H1 (cell line): Measurements from ENCODE around the gene ATAD5. TPM values are rescaled to one million over a fixed set of nuclear protein-coding genes. Genes with fewer than 3 reads are reported as not detected.

ENCODE experiments used
- CTCF ChIA-PET: fragments of 300-600 bp; sonication (Branson Sonifier 250); formaldehyde crosslinking; loops from one replicate; lab custom pipeline; 2021; ENCODE audit not compliant: partially characterized antibody; lab: Charles Lee
- POLR2A ChIA-PET: fragments of 300-600 bp; sonication (Branson Sonifier 250); formaldehyde crosslinking; loops from one replicate; lab custom pipeline; 2021; ENCODE audit warnings: inconsistent platforms; ENCODE audit not compliant: partially characterized antibody; lab: Charles Lee
- DNase-seq, 2 experiments: peaks; one replicate each; pipeline versions ENCODE4 v3.0.0 to v3.0.0-alpha.2; 2010 to 2022; ENCODE audit warnings: low spot score in 2 of 2, low read depth in 1 of 2, mixed read lengths in 1 of 2
- FAIRE-seq: peaks from 2 replicates; lab custom pipeline; 2011; peaks lifted over from hg19 to GRCh38; lab: Jason Lieb, UNC
- H2AFZ ChIP-seq: 2 replicates; pipeline ENCODE4 v1.8.1; 2012; ENCODE audit warnings: low read length, inconsistent platforms
- H2AK5ac ChIP-seq: 2 replicates; pipeline ENCODE4 v1.6.1; 2013; ENCODE audit warnings: low read depth, low read length
- H2BK120ac ChIP-seq: replicated peaks from 2 replicates; pipeline ENCODE3; 2013; ENCODE audit warnings: low read depth, low read length, inconsistent platforms
- H2BK12ac ChIP-seq: 2 replicates; pipeline ENCODE4 v1.6.1; 2013; ENCODE audit warnings: low read depth, low read length
- H2BK15ac ChIP-seq: 2 replicates; pipeline ENCODE4 v1.6.1; 2013; ENCODE audit warnings: low read length
- H2BK20ac ChIP-seq: 2 replicates; pipeline ENCODE4 v1.6.1; 2013; ENCODE audit warnings: low read length
- H2BK5ac ChIP-seq: 2 replicates; pipeline ENCODE4 v1.6.1; 2013; ENCODE audit warnings: low read depth, low read length
- H3K14ac ChIP-seq: 2 replicates; pipeline ENCODE4 v1.6.1; 2013; ENCODE audit warnings: inconsistent platforms; ENCODE audit not compliant: insufficient read length
- H3K18ac ChIP-seq: 2 replicates; pipeline ENCODE4 v1.6.1; 2013; ENCODE audit warnings: low read length; ENCODE audit errors: extremely low read depth
- H3K23ac ChIP-seq: 2 replicates; pipeline ENCODE4 v1.6.1; 2013; ENCODE audit warnings: inconsistent platforms; ENCODE audit not compliant: insufficient read length
- H3K23me2 ChIP-seq: 2 replicates; pipeline ENCODE4 v1.6.1; 2013; ENCODE audit warnings: low read depth, low read length
- H3K27ac ChIP-seq: 2 replicates; pipeline ENCODE4 v1.6.1; 2011; ENCODE audit warnings: low read depth, low read length, inconsistent platforms
- H3K27me3 ChIP-seq, 4 experiments: replicated peaks in 1 of 4; 1 replicate in 1 of 4; 2 replicates in 3 of 4; pipeline versions ENCODE4 v1.6.1 to v1.8.1; 2011 to 2013; ENCODE audit warnings: low read length in 3 of 4, mild to moderate bottlenecking in 3 of 4, inconsistent platforms in 2 of 4, mixed read lengths in 2 of 4, moderate library complexity in 1 of 4; ENCODE audit not compliant: control insufficient read depth in 3 of 4, insufficient read depth in 3 of 4; ENCODE audit errors: extremely low read depth in 1 of 4
- H3K36me3 ChIP-seq, 4 experiments: 2 replicates each; pipeline versions ENCODE4 v1.6.1 to v1.8.1; 2011 to 2013; ENCODE audit warnings: mild to moderate bottlenecking in 4 of 4, low read length in 3 of 4, moderate library complexity in 2 of 4, control low read depth in 1 of 4, inconsistent platforms in 1 of 4; ENCODE audit not compliant: insufficient read depth in 4 of 4, control insufficient read depth in 2 of 4
- H3K4ac ChIP-seq: replicated peaks from 2 replicates; pipeline ENCODE3; 2013; ENCODE audit warnings: low read length, low read depth, mixed read lengths, inconsistent platforms; ENCODE audit not compliant: insufficient read length
- H3K4me1 ChIP-seq, 4 experiments: replicated peaks in 1 of 4; 1 replicate in 1 of 4; 2 replicates in 3 of 4; pipeline versions ENCODE4 v1.6.1 to v1.8.1; 2011 to 2013; ENCODE audit warnings: low read length in 3 of 4, inconsistent platforms in 2 of 4, mixed read lengths in 1 of 4; ENCODE audit not compliant: insufficient read depth in 4 of 4, control insufficient read depth in 3 of 4
- H3K4me2 ChIP-seq, 2 experiments: 2 replicates each; pipeline versions ENCODE4 v1.6.1 to v1.8.1; 2011 to 2013; ENCODE audit warnings: low read depth in 2 of 2, low read length in 2 of 2, control low read depth in 1 of 2, inconsistent platforms in 1 of 2, mild to moderate bottlenecking in 1 of 2; ENCODE audit not compliant: insufficient read depth in 1 of 2
- H3K4me3 ChIP-seq, 4 experiments: fragments of 200-600, 300-600 bp in 1 of 4; sonication (generic), shearing (Covaris generic), sonication (Bioruptor Twin) in 1 of 4; 2 replicates each; pipeline versions ENCODE4 v1.5.1 to v1.8.1; 2011 to 2016; ENCODE audit warnings: low read length in 4 of 4, low read depth in 3 of 4, control low read depth in 2 of 4, inconsistent platforms in 2 of 4, mild to moderate bottlenecking in 2 of 4, mixed read lengths in 1 of 4, moderate library complexity in 1 of 4; ENCODE audit not compliant: insufficient read depth in 2 of 4; ENCODE audit errors: extremely low read depth in 1 of 4
- H3K56ac ChIP-seq: replicated peaks from 2 replicates; pipeline ENCODE3; 2013; ENCODE audit warnings: low read depth, mild to moderate bottlenecking, mixed read lengths, low read length, inconsistent platforms; ENCODE audit not compliant: insufficient read length
- H3K79me1 ChIP-seq: 2 replicates; pipeline ENCODE4 v1.6.1; 2013; ENCODE audit warnings: low read depth, low read length, control low read depth
- H3K79me2 ChIP-seq, 2 experiments: 2 replicates each; pipeline versions ENCODE4 v1.6.1 to v1.8.1; 2012 to 2013; ENCODE audit warnings: low read length in 2 of 2, mild to moderate bottlenecking in 2 of 2, inconsistent platforms in 1 of 2; ENCODE audit not compliant: insufficient read depth in 2 of 2, control insufficient read depth in 1 of 2
- H3K9ac ChIP-seq, 4 experiments: replicated peaks in 1 of 4; 1 replicate in 1 of 4; 2 replicates in 3 of 4; pipeline versions ENCODE4 v1.6.1 to v1.8.1; 2011 to 2013; ENCODE audit warnings: low read depth in 3 of 4, low read length in 3 of 4, control low read depth in 2 of 4, mild to moderate bottlenecking in 2 of 4, moderate library complexity in 2 of 4, inconsistent platforms in 1 of 4; ENCODE audit errors: extremely low read depth in 1 of 4
- H3K9me3 ChIP-seq, 2 experiments: 2 replicates each; pipeline versions ENCODE4 v1.6.1 to v1.8.1; 2012 to 2013; ENCODE audit warnings: mild to moderate bottlenecking in 2 of 2, moderate library complexity in 2 of 2, control low read depth in 1 of 2, inconsistent platforms in 1 of 2, low read depth in 1 of 2, low read length in 1 of 2, mixed read lengths in 1 of 2; ENCODE audit not compliant: insufficient read depth in 2 of 2
- H4K20me1 ChIP-seq, 2 experiments: replicated peaks in 1 of 2; 2 replicates each; pipeline versions ENCODE3 to v1.8.1; 2011 to 2013; ENCODE audit warnings: inconsistent platforms in 2 of 2, low read length in 2 of 2, mild to moderate bottlenecking in 1 of 2; ENCODE audit not compliant: insufficient read depth in 2 of 2, control insufficient read depth in 1 of 2
- H4K5ac ChIP-seq: 2 replicates; pipeline ENCODE4 v1.6.1; 2013; ENCODE audit warnings: low read length, low read depth, mixed read lengths, inconsistent platforms; ENCODE audit not compliant: insufficient read length
- H4K8ac ChIP-seq: 2 replicates; pipeline ENCODE4 v1.8.0; 2013; ENCODE audit warnings: mild to moderate bottlenecking, moderate library complexity, low read length, inconsistent platforms; ENCODE audit not compliant: insufficient read depth; ENCODE audit errors: extremely low read depth
- H4K91ac ChIP-seq: replicated peaks from 2 replicates; pipeline ENCODE3; 2013; ENCODE audit warnings: low read length, mixed read lengths, inconsistent platforms; ENCODE audit not compliant: insufficient read length
- HDAC2 ChIP-seq, 2 experiments: fragments of 300-600 bp in 1 of 2; sonication (generic) in 1 of 2; IDR thresholded peaks; 2 replicates each; pipeline ENCODE4 v1.6.1; 2011 to 2012; ENCODE audit warnings: low read depth in 2 of 2, low read length in 2 of 2, mild to moderate bottlenecking in 2 of 2, moderate library complexity in 2 of 2, borderline replicate concordance in 1 of 2, inconsistent platforms in 1 of 2
- JUN ChIP-seq: IDR thresholded peaks from 2 replicates; pipeline ENCODE4 v1.6.1; 2011; ENCODE audit warnings: low read depth, mild to moderate bottlenecking, improper control_type of control experiment, low read length
- SAP30 ChIP-seq: fragments of 300-600 bp; sonication (generic); IDR thresholded peaks from 2 replicates; pipeline ENCODE4 v1.7.1; 2012; ENCODE audit warnings: low read length, moderate library complexity, mild to moderate bottlenecking, inconsistent platforms; ENCODE audit not compliant: insufficient read depth, insufficient replicate concordance
- SIRT6 ChIP-seq: IDR thresholded peaks from one replicate; pipeline ENCODE4 v1.7.1; 2012; ENCODE audit warnings: low read length, inconsistent platforms
- SP2 ChIP-seq: IDR thresholded peaks from 2 replicates; pipeline ENCODE4 v1.6.1; 2012; ENCODE audit warnings: mild to moderate bottlenecking, low read length, inconsistent platforms
- WGBS, 2 experiments: shearing (Covaris generic) in 1 of 2; methylation state at CpG; one replicate each; pipeline versions ENCODE4 v1.1.6 to v1.1.7; 2013 to 2015; ENCODE audit warnings: low lambda C conversion rate in 2 of 2, mixed read lengths in 2 of 2, inconsistent platforms in 1 of 2, low coverage in 1 of 2, missing lambda C conversion rate in 1 of 2; ENCODE audit not compliant: insufficient replicate concordance in 2 of 2, insufficient coverage in 1 of 2, insufficient read length in 1 of 2; ENCODE audit errors: extremely low coverage in 1 of 2, missing lambda C conversion rate in 1 of 2; 5-methylcytosine and 5-hydroxymethylcytosine counted together
- polyA plus RNA-seq, 7 experiments: library from polyadenylated mRNA; depleted of rRNA in 3 of 7; stranded (reverse) in 5 of 7; unstranded in 2 of 7; fragments of >200 nt in 5 of 7; fragments of 200-250 nt in 2 of 7; gene quantifications; 1 replicate in 5 of 7; 2 replicates in 1 of 7; 4 replicates in 1 of 7; pipeline versions ENCODE4 v1.2.1 to v1.2.3, GENCODE V29; 2011 to 2013; ENCODE audit warnings: missing spikeins in 2 of 7, mixed read lengths in 2 of 7
- total RNA-seq: library from RNA; stranded (reverse); fragmentation: NEBNext Ultra II Directional; extraction: Animal tissue kit (Norgen Biotek cat#: 25700); gene quantifications from 2 replicates; pipeline ENCODE4 v1.2.1, GENCODE V29; 2021
- TF ChIP-seq, protein P1 (sequence below): IDR thresholded peaks from 2 replicates; pipeline ENCODE4 v1.6.1; 2011; ENCODE audit warnings: low read length, improper control_type of control experiment
- TF ChIP-seq, protein P2 (sequence below), 3 experiments: IDR thresholded peaks; 1 replicate in 2 of 3; 2 replicates in 1 of 3; pipeline versions ENCODE4 v1.5.1 to v1.6.1; 2011; ENCODE audit warnings: low read length in 3 of 3, mild to moderate bottlenecking in 3 of 3, inconsistent platforms in 2 of 3, low read depth in 1 of 3, moderate library complexity in 1 of 3; ENCODE audit not compliant: insufficient read depth in 1 of 3; ENCODE audit errors: control extremely low read depth in 1 of 3

ATAD5 gene
- total and polyA plus RNA-seq, 2 of the 8 experiments (the other 6 are each of a cell fraction or from before 2014, with no cell fraction given), result 3.5 to 30.0 TPM

DNA sequence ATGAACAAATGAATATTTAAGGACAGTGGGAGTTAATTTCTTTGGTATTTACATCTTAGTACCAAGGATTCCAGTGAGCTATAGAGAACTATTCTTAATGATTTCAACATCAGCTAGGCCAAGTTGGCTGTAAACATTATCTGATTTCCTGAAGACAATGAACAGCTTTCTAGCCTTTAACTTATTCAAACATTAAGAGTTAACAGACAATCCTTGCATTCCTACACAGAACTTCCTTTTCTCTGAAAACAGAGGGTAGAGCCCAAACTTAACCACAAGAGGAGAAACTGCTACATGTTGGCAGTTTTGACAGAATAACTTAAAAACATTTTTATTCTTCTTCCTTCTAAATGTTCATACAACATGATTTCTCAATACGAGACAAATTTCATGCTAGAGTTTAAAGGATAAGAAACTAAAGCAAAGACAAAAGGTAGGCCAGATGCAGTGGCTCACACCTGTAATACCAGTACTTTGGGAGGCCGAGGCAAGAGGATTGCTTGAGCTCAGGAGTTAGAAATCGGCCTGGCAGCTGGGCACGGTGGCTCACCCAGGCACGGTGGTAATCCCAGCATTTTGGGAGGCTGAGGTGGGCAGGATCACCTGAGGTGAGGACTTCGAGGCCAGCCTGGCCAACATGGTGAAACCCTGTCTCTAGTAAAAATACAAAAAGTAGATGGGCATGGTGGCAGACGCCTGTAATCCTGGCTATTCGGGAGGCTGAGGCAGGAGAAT lies 11.6 kb upstream of the ATAD5 start:
- Histone ChIP-seq H3K9ac (no peak overlapping the region), H4K20me1 (peaks cover 1 to 4% of the 10 kb centered on the region in 2 experiments), H2BK20ac (no peak overlapping the region), H4K91ac (no peak overlapping the region), H3K18ac (no peak overlapping the region), H3K79me2 (peaks cover 0 to 66% of the 10 kb centered on the region in 2 experiments; a peak in 2 of 4 replicates), H3K4me1 (peaks cover 0 to 3% (median 3%) of the 10 kb centered on the region in 4 experiments; a peak in 4 of 7 replicates), H3K14ac (no peak overlapping the region), H3K27me3 (no peaks in the 10 kb centered on the region), H3K36me3 (0 out of 8 replicates have a peak, but pooled peaks cover 0 to 3% (median 0%) of the 10 kb centered on the region in 4 experiments), H2BK120ac (no peak overlapping the region), H3K4ac (no peak overlapping the region), H2BK5ac (no peak overlapping the region), H3K23me2 (peaks cover 3% of the 10 kb centered on the region; the same call in 1 of the 2 replicates), H3K23ac (no peak overlapping the region), H4K5ac (no peak overlapping the region), H2AFZ (no peak overlapping the region), H3K79me1 (0 out of 2 replicates have a peak, but pooled peaks cover 2% of the 10 kb centered on the region), H2BK15ac (no peak overlapping the region), H3K4me3 (no peak overlapping the region), H2BK12ac (no peak overlapping the region), H3K4me2 (no peak overlapping the region), H3K27ac (no peak overlapping the region; the same call in 1 of the 2 replicates), H3K56ac (no peak overlapping the region), H2AK5ac (no peak overlapping the region), H4K8ac (no peak overlapping the region; the same call in 1 of the 2 replicates), H3K9me3 (no peaks in the 10 kb centered on the region)
- no peak for DNase-seq
- ChIA-PET POLR2A (interaction anchor here (0.5 to 1.3 kb wide), 3 partner anchors 11 to 36 kb away, joined by 3 read pairs; partner anchors contain the start of gene ATAD5), CTCF (interaction anchor here (1.0 kb wide), 1 partner anchor 13 kb away, joined by 3 read pairs; no protein-coding TSS in a partner anchor)
- FAIRE-seq, result no peak
- 94% methylated on average over 8 of the region's 8 CpGs; no CpG with 5 or more reads in 1 of the 2 experiments for WGBS, 2 experiments
- TF ChIP-seq SIRT6 (no peak), SAP30 (no peak), HDAC2 (IDR thresholded peaks at IDR 0.05; ENCODE audit: borderline replicate concordance in 1 of 2, low read depth in 2 of 2, low read length in 2 of 2) (no peak), SP2 (no peak), JUN (no peak)
- TF ChIP-seq, protein P1, sequence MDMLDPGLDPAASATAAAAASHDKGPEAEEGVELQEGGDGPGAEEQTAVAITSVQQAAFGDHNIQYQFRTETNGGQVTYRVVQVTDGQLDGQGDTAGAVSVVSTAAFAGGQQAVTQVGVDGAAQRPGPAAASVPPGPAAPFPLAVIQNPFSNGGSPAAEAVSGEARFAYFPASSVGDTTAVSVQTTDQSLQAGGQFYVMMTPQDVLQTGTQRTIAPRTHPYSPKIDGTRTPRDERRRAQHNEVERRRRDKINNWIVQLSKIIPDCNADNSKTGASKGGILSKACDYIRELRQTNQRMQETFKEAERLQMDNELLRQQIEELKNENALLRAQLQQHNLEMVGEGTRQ, result no peak
- TF ChIP-seq, protein P2, sequence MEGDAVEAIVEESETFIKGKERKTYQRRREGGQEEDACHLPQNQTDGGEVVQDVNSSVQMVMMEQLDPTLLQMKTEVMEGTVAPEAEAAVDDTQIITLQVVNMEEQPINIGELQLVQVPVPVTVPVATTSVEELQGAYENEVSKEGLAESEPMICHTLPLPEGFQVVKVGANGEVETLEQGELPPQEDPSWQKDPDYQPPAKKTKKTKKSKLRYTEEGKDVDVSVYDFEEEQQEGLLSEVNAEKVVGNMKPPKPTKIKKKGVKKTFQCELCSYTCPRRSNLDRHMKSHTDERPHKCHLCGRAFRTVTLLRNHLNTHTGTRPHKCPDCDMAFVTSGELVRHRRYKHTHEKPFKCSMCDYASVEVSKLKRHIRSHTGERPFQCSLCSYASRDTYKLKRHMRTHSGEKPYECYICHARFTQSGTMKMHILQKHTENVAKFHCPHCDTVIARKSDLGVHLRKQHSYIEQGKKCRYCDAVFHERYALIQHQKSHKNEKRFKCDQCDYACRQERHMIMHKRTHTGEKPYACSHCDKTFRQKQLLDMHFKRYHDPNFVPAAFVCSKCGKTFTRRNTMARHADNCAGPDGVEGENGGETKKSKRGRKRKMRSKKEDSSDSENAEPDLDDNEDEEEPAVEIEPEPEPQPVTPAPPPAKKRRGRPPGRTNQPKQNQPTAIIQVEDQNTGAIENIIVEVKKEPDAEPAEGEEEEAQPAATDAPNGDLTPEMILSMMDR (IDR thresholded peaks at IDR 0.05; ENCODE audit: control extremely low read depth in 1 of 3, insufficient read depth in 1 of 3, low read depth in 1 of 3, low read length in 3 of 3), result no peak
